GM18526 (cell line): ENCODE measurements around the gene FAM170B.

Experiments used
- POLR2A ChIP-seq: IDR thresholded peaks from 3 replicates; pipeline ENCODE4 v1.6.1; 2011; ENCODE audit not compliant: insufficient read length; ENCODE audit errors: extremely low read depth

The FAM170B gene

DNA sequence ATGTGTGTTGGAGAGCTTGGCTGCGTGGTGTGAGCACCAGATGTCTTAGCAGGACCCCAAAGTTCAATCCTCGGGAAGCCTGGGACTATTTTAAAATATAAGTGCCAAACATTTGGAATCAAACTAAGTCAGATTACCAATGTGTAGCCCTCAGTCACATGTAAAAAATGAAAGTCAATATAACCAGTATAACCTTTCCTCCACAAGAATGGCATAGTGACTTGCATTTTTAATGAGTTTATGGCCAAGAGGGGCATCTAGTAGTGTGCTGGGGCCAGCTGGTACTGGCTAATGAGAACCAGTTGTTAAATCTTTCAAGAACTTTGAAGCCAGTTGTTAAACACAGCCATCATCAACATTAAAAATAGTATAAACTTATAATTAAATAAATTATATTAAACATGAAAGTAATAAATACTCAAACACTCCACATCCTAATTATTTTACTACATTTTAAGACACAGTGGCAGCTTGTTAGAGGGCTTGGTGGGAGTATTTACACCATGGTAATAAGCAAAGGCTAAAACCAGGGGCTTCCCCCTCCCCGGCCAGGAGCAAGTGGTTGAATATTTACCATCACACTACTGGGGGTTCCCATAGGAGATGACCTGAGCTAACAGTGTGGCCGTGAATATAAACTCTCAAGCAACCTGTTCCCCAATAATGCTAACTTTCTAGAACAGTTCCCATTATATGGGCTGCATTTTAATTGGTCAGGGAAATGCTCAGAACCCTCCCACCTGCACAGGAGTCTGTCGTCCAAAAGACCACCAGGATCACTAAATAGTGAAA lies 7.9 kb upstream of the FAM170B start:
- no peak for TF ChIP-seq POLR2A

DNA sequence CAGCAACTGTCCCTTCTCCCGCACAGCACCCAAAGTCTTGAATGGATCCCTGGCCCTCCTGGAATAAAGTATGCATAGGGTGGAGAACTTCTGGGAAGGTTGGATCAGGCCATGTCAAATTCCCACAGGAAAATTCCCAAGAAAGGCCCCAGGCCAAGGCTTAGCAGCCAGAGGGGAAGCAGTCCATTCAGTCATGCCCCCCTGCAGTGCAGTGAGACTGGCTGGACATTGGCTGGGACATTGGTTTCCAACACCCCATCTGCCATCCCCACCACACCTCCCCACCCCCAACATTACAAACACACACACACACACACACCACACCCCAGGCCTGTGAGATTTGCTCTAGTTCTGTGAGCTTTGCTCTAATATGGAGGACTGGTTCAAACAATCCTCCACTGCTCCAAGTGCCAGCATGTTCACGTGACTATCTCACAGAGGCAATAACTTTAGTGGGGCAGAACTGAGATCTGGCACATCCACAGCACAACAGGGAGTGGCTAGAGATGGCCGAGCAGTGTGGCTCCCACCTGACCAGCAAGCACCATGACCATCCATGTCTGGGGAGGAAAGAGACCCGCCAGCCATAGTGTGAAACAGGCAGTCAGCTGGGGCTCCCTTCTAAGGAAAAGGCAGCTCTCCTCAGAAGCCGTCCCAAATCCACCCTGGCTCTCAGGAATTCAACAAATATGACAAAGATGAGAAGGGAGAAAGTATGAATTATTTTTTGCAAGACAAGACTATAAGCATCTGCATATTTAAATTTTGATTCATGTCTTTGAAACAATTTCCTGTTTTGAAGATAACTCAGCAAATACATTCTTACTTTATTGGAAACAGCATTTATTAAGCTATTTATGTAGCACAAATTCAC lies 6.7 kb upstream of the FAM170B start:
- no peak for TF ChIP-seq POLR2A

DNA sequence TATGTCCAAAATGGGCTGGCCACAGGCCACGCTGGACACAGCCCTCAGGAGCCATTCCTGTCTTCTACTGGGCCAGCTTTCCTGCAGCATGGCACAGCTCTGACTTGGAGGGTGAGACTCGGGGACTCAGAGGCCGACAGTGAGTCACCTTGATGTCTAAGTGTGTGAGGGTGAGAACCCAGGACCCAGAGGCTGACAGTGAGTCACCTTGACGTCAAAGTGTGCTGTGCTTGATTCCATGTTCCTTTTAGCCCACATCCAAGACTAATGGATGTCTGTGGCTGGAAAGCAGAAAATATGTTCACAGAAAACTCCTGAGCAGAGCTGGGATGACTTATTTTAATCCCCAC lies 6.0 kb upstream of the FAM170B start:
- no peak for TF ChIP-seq POLR2A

DNA sequence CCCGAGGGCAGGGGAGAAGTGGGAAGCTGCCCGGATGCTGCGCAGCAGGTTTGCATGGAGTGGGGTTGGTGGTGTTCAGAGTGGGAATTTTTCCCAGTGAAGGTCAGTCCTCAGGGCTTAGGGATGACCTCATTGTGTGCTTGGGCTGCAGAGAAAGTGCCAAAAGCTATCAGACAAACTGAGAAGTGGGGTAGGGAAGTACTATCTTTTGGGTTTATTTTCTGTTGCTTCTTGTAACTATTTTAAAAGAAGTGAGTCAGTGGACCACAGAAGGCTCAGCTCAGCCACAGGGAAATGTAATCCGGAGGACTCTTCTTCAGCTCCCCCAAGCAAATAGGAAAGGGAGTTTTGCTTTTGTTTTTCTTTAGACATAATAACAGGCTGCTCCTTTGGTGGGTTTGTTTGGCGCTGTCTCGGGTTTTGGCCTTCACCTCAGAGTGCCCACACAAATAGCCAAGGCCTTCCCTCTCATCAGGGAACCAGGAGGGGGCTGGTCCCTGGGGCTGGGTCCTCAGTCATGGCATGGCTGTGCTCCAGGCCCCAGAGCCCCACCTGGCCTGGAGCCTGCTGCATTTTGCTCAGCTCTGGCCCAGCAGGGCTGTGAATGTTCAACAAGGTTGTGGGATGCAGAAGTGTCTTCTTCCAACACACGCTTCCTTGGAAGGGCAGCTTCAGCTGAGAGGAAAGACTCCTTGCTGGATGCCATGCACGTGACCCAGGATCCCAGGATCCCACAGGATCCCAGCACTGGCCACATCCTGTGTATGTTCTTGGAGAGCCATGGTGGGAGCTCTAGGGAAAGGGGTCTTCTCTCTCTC lies 5.4 kb upstream of the FAM170B start:
- no peak for TF ChIP-seq POLR2A

DNA sequence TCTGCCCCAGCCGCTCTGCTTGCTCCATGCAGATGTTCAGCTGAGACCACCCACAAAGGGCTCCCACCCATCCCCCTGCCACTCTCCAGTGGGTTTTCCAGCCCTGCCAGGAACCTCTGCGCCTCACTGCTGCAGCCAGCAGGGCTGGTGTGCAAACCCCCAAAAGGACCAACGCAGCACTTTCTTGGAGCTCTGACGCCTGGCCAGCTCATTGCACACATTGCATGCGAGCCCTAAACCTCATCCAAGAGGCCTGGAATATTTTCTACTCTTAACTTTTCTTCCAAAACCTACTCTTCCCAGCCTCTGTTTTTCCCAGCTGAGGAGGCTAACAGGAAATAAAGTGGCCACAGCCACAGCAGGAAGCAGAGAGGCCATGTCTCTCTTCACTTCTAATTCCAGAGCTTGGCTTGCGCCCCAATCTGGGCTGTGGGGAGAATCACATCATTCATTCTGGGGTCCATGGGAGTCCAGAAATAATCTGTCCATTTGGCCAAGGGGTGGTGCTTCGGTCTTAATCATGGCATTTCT lies 4.6 kb upstream of the FAM170B start:
- no peak for TF ChIP-seq POLR2A

DNA sequence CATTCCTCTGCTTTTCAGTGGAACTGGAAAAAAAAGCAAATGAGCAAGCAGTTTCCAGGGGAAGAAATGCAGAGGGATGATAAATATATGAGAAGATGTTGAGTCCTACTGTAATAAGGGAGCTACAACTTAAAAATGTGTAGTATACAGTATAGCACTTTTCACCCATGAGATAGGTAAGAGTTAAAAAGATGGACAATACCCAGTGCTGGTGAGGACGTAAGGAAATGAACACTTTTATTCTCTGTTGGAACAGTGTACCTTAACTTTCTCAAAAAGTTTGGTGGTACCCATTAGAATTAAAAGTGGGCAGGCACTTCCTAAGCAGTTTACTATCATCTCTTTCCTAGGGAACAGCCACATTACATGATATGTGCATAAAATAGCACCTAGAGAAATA lies 2.7 kb upstream of the FAM170B start:
- no peak for TF ChIP-seq POLR2A

DNA sequence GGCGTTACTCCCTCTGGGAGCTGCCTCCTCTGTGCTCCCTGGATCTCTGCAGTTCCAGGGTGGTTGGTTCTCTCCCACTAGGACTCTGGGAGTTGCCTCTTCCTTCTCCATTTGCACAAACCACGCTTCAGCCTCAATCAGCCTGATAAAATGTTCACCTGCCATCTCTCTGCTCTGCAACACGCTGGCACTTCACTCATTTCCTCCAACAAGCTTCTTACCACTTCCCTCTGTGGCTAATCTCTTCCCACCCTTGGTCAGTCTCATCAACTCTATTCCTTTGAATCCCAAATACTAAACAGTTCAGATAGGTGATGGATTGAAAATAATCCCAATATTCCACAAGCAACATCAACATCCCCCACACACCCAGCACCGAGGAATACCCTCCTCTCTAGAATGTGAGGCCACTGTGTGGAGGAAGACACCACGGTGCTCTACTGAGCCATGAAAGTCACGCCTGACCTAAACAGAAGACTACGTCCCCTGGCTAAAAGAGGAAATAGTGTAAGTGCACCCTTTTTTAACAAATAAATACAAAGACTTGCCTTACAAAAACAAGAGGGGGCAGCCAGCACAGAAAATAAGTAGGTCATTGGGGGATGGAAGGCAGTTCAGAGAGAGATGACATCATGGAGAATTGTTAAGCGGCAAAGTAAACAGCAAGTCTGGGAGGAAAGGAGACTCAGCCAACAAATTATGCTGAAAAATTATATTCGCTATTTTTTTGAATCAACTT lies 1.9 kb upstream of the FAM170B start:
- no peak for TF ChIP-seq POLR2A

DNA sequence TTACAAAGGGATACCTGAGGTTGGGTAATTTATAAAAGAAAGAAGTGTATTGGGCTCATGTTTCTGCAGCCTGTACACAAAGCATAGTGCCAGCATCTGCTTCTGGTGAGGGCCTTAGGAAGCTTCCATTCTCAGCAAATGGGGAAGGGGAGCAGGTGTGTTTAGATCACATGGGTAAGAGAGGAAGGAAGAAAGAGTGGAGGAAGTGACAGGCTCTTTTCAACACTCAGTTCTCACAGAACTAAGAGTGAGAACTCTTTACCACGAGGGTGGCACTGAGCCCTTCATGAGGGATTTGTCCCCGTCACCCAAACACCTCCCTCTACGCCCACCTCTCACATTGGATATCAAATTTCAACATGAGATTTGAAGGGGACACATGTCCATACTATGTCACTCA lies 506 bp upstream of the FAM170B start:
- no peak for TF ChIP-seq POLR2A

DNA sequence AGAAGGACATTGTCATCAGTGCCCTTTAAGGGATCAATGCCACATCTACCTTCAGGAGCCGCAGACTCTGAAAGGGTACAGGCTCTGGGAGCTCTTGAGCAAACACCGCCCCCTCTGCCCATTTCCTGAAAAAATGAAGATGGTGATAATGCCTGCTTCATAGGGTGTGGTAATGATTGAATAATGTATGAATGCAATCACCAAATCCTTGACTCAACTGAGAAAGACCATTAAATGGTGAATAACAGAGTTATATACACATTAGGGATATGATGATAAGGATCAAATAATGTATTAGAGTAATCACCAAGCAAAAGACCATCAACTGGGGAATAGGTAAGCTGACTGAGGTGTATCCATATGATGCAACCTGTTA lies 1.5 kb downstream of the FAM170B start:
- no peak for TF ChIP-seq POLR2A

DNA sequence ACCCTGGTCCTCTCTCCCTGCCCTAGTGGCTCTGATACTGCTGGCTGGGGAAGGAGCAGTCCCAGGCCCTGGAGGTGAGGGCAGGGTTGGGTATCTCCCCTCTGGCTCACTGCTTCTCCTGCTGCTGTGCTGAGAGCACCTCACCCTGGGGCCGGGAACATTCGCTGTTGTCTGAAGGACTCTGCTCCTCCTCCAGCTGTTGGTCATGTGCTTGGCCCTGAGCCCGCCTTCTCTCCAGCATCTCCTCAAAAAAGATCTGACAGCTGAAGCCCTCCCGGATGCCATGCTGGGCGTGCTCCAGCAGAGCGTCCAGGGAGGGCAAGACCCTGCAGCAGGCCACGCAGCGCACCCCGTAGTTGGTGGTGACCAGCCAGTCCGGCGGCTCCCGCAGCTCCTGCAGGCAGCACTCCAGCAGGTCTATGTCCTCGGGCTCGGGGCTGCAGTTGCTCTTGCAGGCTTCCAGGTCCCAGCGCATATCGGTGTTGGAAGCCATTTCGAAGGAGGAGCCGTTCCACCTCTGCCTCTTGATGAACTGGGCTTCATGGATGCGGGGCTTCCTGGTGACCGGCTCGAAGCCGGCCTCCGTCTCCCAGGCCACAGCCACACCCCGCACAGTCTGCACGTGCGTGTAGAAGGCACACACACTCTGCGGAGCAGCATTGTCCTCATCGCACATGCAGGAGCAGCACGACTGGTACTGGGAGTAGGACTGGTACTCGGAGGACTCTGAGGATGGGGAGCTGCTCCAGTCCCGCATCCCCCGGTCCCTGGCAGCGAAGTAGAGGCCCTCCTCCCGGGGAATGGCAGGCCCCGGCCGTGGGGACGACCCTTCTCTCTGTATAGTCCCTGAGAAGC lies 2.1 kb downstream of the FAM170B start:
- no peak for TF ChIP-seq POLR2A

DNA sequence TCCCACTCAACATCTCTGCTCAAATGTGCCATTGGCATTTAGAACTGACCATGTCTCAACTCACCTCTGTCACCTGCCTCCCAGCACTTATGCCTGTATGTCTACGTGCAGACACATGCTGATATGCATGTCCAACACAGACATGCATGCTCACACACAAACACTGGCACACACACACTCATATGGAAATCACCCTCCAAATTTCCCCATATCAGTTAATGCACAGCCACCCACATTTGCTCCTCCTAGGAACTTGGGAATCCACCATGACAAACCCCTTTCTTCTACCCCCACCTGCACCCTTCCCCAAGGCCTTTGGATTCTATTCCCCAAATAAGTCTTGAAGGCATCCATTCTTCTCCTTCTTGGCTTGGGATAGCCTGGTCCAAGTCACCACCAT lies 4.4 kb downstream of the FAM170B start:
- no peak for TF ChIP-seq POLR2A

DNA sequence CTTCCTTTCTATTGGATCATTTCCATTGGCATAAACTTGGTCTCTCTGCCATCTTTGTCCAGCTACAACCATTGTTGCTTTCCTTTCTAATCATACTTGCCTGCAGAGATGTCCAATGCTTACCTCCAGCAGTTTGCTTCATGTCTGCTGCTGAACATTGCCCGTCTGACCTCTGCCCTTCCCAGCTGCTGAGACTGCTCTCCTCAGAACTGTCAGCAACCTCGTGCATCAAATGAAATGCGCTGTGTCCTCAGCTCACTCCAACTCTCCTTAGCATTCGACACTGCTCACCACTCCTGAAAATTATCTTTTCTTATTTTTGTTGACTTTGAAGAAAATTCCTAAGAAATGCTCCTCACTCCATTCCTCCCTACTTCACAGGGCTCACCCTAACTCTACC lies 5.0 kb downstream of the FAM170B start:
- TF ChIP-seq POLR2A: no peak

DNA sequence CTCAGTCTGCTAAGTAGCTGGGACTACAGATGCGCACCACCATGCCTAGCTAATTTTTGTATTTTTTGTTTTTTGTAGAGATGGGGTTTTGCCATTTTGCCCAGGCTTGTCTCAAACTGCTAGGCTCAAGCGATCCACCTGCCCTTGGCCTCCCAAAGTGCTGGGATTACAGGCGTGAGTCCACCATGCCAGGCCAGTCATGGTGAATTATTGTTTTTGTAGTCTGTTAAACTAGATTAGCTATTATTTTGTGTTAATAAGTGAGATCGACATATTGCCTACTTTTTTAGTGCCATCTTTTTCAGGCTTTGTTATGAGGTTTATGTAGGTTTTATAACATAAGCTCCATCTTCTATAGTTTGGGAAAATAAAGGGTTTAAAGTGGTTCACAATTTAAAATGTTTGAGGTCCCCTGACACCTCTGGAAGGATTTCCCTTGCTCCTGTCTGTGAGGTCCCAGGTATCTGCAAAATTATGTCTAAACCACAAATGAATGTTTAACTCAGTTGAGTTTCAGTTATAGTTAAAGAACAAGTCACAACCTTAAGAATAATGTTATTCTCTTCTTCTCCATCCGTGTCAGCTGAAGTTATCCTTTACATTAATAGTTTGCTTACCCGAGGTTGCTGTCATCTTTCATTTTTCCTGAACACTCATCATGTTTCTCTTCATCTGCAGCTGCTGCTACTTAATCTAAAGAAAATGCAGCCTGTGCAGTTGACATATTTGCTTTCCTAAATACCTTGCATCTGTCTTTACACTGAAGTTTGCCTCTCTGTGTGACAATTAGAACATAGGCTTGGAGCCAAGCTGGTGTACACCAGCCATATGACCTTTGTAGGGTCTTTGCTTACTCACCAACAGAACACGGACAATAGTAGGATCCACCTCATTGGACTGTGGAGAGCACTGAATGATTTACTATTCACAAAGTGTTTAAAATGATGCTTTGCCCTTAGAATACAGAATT lies 9.6 kb downstream of the FAM170B start:
- TF ChIP-seq POLR2A: no peak
